Ishikawa (cell line): Measurements from ENCODE around the gene ZSWIM4.

Source experiments
- CEBPB ChIP-seq: IDR thresholded peaks from 2 replicates; pipeline ENCODE4 v1.6.1; 2012
- CREB1 ChIP-seq: IDR thresholded peaks from 2 replicates; pipeline ENCODE4 v1.6.1; 2012; ENCODE audit warnings: low read depth
- EGR1 ChIP-seq: IDR thresholded peaks from 2 replicates; pipeline ENCODE4 v1.6.1; 2012
- EP300 ChIP-seq: IDR thresholded peaks from 2 replicates; pipeline ENCODE4 v1.6.1; 2012; ENCODE audit warnings: borderline replicate concordance
- FOXM1 ChIP-seq: IDR thresholded peaks from 2 replicates; pipeline ENCODE4 v1.6.1; 2012; ENCODE audit warnings: low read depth, borderline replicate concordance
- NFIC ChIP-seq: IDR thresholded peaks from 2 replicates; pipeline ENCODE4 v1.6.1; 2012
- RAD21 ChIP-seq: IDR thresholded peaks from 2 replicates; pipeline ENCODE4 v1.6.1; 2012; ENCODE audit warnings: low read depth
- TAF1 ChIP-seq: IDR thresholded peaks from 2 replicates; pipeline ENCODE4 v1.6.1; 2012; ENCODE audit warnings: low read depth, mild to moderate bottlenecking
- TCF12 ChIP-seq: IDR thresholded peaks from 2 replicates; pipeline ENCODE4 v1.6.1; 2012; ENCODE audit warnings: low read depth
- TEAD4 ChIP-seq: IDR thresholded peaks from 2 replicates; pipeline ENCODE4 v1.6.1; 2012
- YY1 ChIP-seq: IDR thresholded peaks from 2 replicates; pipeline ENCODE4 v1.6.1; 2012; ENCODE audit warnings: low read depth
- ZBTB7A ChIP-seq: IDR thresholded peaks from 2 replicates; pipeline ENCODE4 v1.6.1; 2012; ENCODE audit warnings: low read depth
- TF ChIP-seq, protein P1 (sequence below): IDR thresholded peaks from 2 replicates; pipeline ENCODE4 v1.6.1; 2012
- TF ChIP-seq, protein P2 (sequence below): IDR thresholded peaks from 2 replicates; pipeline ENCODE4 v1.6.1; 2012; ENCODE audit warnings: low read depth, mild to moderate bottlenecking
- TF ChIP-seq, protein P3 (sequence below): IDR thresholded peaks from 2 replicates; pipeline ENCODE4 v1.6.1; 2012

ZSWIM4 gene

DNA sequence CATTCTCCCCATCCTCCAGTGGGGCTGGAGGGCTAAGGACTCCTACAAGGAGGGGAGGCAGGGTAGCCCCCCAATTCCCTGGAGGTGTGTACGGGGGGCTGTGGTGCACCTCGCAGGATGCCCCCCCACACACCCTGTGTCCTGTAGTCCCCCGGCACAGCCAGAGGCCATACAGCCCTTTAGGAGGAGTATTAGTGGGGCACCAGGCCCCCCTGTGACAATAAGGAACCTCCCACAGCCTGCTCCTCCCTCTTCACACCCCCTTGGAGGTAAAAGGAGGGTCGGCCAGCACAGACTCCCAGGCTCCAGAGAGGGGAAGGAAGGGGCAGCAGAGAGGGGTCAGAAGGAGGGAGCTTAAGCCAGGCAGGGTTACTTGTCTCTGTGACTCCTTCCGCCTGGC is 81.6 kb downstream of the ZSWIM4 start, which contains the start of gene NANOS3:
Gene NANOS3, plus strand, starts transcription at position 301 of the 400 bp plus-strand sequence. CDS start 115 bp downstream, outside the sequence.
- no peak for TF ChIP-seq FOXM1
- TF ChIP-seq YY1 = no peak
- TF ChIP-seq, protein P1, sequence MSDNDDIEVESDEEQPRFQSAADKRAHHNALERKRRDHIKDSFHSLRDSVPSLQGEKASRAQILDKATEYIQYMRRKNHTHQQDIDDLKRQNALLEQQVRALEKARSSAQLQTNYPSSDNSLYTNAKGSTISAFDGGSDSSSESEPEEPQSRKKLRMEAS = no peak
- TF ChIP-seq RAD21 = no peak

DNA sequence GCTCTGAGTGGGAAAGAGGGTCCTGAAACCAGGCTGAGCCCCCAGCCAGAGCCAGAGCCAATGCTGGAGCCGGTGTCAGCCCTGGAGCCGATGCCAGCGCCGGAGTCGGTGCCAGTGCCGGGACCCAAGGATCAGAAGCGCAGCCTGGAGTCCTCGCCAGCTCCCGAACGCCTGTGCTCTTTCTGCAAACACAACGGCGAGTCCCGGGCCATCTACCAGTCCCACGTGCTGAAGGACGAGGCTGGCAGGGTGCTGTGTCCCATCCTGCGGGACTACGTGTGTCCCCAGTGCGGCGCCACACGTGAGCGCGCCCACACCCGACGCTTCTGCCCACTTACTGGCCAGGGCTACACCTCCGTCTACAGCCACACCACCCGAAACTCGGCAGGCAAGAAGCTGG is 82.1 kb downstream of the ZSWIM4 start:
- no peak for TF ChIP-seq TEAD4
- TF ChIP-seq EP300 = no peak
- TF ChIP-seq CREB1 = no peak
- TF ChIP-seq TAF1 = no peak
- no peak for TF ChIP-seq CEBPB
- no peak for TF ChIP-seq EGR1
- TF ChIP-seq TCF12 = no peak

DNA sequence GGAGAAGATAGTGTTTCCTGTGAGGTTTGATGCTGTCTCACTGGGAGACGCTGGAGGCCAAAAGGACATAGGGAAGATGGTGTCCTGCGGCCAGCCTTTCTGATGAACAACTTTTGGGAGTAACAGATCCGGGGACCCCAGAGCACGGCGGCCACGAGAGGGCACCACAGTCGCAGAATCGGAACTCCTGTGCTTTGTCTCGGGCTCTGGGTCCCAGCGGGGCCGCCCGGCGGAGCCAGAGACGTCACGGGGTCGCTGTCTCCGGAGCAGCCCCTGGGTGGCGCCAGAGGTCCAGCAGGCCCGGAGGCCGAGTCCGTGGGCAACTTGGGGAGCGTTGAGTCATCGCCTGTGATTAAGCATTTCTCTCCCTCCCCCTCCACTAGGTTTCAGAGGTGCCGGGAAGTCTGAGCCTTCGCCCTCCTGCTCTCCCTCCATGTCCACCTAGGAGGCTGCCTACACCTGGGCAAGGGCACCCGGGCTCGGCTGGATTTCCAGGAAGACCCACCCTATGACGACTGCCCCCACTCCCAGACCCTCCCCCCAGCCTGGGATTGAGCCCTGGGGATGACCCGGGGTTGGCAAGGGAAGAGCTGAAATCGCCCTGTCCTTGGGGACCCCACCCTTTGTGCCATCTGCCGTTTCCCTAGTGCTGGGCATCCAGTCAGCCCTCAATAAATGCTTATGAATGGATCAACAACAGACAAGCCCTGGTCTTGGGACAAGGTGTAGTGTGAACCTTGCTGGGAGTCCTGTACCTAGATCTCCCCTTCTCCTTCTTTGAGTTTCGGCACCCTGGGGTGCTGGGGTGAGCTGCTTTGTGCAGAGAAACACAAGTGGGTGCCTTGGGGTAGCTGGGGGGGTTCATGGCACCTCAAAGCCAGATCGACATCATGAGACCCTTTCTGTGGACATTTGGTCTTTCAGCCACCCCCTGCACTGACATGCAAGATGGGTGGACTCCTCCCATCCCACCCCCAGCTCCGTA is 85.1 kb downstream of the ZSWIM4 start:
- peak; percentile 21; the same call in 1 of the 2 replicates for TF ChIP-seq CEBPB
- TF ChIP-seq CREB1 = no peak
- TF ChIP-seq NFIC = no peak
- no peak; the same call in 1 of the 2 replicates for TF ChIP-seq YY1
- TF ChIP-seq, protein P2, sequence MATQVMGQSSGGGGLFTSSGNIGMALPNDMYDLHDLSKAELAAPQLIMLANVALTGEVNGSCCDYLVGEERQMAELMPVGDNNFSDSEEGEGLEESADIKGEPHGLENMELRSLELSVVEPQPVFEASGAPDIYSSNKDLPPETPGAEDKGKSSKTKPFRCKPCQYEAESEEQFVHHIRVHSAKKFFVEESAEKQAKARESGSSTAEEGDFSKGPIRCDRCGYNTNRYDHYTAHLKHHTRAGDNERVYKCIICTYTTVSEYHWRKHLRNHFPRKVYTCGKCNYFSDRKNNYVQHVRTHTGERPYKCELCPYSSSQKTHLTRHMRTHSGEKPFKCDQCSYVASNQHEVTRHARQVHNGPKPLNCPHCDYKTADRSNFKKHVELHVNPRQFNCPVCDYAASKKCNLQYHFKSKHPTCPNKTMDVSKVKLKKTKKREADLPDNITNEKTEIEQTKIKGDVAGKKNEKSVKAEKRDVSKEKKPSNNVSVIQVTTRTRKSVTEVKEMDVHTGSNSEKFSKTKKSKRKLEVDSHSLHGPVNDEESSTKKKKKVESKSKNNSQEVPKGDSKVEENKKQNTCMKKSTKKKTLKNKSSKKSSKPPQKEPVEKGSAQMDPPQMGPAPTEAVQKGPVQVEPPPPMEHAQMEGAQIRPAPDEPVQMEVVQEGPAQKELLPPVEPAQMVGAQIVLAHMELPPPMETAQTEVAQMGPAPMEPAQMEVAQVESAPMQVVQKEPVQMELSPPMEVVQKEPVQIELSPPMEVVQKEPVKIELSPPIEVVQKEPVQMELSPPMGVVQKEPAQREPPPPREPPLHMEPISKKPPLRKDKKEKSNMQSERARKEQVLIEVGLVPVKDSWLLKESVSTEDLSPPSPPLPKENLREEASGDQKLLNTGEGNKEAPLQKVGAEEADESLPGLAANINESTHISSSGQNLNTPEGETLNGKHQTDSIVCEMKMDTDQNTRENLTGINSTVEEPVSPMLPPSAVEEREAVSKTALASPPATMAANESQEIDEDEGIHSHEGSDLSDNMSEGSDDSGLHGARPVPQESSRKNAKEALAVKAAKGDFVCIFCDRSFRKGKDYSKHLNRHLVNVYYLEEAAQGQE = no peak
- no peak for TF ChIP-seq EP300
- TF ChIP-seq ZBTB7A = peak; percentile 55; the same call in 1 of the 2 replicates
- TF ChIP-seq TAF1 = no peak
- TF ChIP-seq RAD21 = peak; percentile 88
- TF ChIP-seq EGR1 = no peak
- TF ChIP-seq, protein P3, sequence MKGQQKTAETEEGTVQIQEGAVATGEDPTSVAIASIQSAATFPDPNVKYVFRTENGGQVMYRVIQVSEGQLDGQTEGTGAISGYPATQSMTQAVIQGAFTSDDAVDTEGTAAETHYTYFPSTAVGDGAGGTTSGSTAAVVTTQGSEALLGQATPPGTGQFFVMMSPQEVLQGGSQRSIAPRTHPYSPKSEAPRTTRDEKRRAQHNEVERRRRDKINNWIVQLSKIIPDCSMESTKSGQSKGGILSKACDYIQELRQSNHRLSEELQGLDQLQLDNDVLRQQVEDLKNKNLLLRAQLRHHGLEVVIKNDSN = peak; percentile 51
- TF ChIP-seq, protein P1 = no peak
- TF ChIP-seq TCF12 = no peak
- TF ChIP-seq FOXM1 = no peak
- TF ChIP-seq TEAD4 = peak; percentile 17; the same call in 1 of the 2 replicates

DNA sequence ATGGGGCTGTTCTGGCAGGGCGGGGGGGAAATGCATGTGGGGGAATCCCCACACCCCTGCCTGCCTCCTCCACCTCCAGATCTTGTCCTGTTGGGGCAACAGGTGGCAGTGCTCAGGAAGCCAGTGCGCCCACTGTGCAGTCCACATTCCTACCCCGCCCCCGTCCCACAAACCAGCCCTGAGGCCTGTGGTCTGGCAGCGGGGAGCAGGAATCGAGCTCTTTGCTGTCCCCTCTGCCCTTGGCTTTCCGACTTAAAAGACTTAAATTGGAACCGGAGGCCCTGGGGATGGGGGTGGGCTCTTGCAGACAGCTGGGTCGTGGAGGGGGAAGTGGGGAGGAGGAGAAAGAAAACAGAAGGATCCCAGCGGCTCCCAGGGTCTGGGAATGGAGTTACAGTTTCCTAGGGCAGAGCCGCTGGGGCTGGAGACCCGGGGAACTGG is 86.0 kb downstream of the ZSWIM4 start:
- TF ChIP-seq CEBPB (no peak), YY1 (no peak), TEAD4 (peak; percentile 72), NFIC (no peak), RAD21 (peak; percentile 12; the same call in 1 of the 2 replicates), EGR1 (peak; percentile 55; the same call in 1 of the 2 replicates), FOXM1 (no peak), ZBTB7A (no peak), TCF12 (no peak; the same call in 1 of the 2 replicates), TAF1 (no peak)
- TF ChIP-seq, protein P1 = peak; percentile 27; the same call in 1 of the 2 replicates
- TF ChIP-seq, protein P2 = no peak
